B cell (primary cell): ENCODE measurements around the gene THBD.

ENCODE experiments used
- CTCF ChIP-seq: fragments of 200-600 bp; IDR thresholded peaks from one replicate; pipeline ENCODE4 v1.8.0; 2022; ENCODE audit warnings: antibody characterized with exemption, mild to moderate bottlenecking
- EZH2 ChIP-seq: IDR thresholded peaks from 2 replicates; pipeline ENCODE4 v1.6.1; 2012; ENCODE audit warnings: borderline replicate concordance, low read depth, mild to moderate bottlenecking, moderate library complexity, low read length; ENCODE audit not compliant: insufficient read depth, poor library complexity, severe bottlenecking

DNA sequence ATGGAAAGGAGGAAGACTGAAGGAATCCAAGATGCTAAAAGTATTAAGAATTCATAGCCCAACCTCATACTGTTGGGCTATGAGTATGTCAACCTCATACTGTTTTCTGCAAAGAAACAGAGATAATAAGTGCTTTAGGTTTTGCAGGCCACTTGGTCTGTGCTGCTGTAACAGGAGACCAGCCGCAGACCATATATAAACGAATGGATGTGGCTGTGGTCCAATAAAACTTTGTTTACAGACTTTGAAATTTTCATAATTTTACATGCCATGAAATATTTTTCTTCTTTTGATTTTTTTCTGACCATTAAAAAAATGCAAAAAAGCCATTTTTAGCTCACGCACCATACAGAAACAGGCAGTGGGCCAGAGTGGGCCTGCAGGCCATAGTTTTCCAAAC lies 13.7 kb upstream of the THBD start:
- TF ChIP-seq CTCF (no peak), EZH2 (no peak)
